HL-60 (cell line): ENCODE data around the gene RPF1.

Experiments
- DNase-seq, 2 experiments: peaks; one replicate each; pipeline ENCODE4 v3.0.0-alpha.2; 2010 to 2020; ENCODE audit warnings: low read depth in 1 of 2, low spot score in 1 of 2
- H3K27ac ChIP-seq: fragments of 250-450 bp; sonication (Bioruptor Pico); replicated peaks from 2 replicates; pipeline ENCODE4 v1.5.1; 2020; ENCODE audit warnings: mild to moderate bottlenecking, moderate library complexity
- H3K27me3 ChIP-seq: fragments of 250-450 bp; sonication (Bioruptor Pico); 2 replicates; pipeline ENCODE4 v1.5.1; 2021; ENCODE audit warnings: mild to moderate bottlenecking, moderate library complexity; ENCODE audit not compliant: insufficient read depth, poor library complexity, severe bottlenecking
- H3K4me3 ChIP-seq: replicated peaks from 2 replicates; pipeline ENCODE4 v1.5.1; 2011; ENCODE audit warnings: mild to moderate bottlenecking, control low read depth, low read length; ENCODE audit not compliant: insufficient read depth
- CTCF ChIP-seq: IDR thresholded peaks from one replicate; pipeline ENCODE4 v1.5.1; 2011; ENCODE audit warnings: low read length, control low read depth, inconsistent platforms; ENCODE audit not compliant: insufficient read depth
- GABPA ChIP-seq: IDR thresholded peaks from 2 replicates; pipeline ENCODE4 v1.6.1; 2012; ENCODE audit warnings: low read depth
- POLR2AphosphoS5 ChIP-seq: IDR thresholded peaks from 2 replicates; pipeline ENCODE4 v1.6.1; 2012; ENCODE audit warnings: low read depth
- SPI1 ChIP-seq: IDR thresholded peaks from 2 replicates; pipeline ENCODE4 v1.6.1; 2012; ENCODE audit warnings: low read depth, mild to moderate bottlenecking, borderline replicate concordance
- TF ChIP-seq, protein P1 (sequence below): IDR thresholded peaks from 2 replicates; pipeline ENCODE4 v1.6.1; 2012; ENCODE audit warnings: low read depth; ENCODE audit not compliant: insufficient replicate concordance

RPF1 gene

DNA sequence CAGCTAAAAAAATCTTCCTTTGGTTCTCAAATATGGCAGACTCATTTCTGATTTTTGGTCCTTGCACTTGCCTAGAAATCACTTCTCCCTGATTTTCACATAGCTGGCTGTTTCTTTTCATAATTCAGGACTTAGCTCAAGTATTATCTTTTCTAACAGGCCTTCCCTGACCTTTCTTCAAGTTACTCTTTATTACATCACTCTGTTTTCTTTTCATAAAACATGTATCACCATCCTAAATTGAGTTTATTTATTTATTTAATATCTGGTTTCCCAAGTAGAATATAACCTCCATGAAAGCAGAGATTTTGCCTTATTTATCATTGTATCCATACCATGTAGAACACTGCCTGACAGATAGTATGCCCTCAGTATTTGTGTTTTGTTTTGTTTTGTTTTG lies 45.5 kb downstream of the RPF1 start:
- Histone ChIP-seq H3K27ac (no peak overlapping the region), H3K4me3 (no peak overlapping the region), H3K27me3 (no peaks in the 10 kb centered on the region)
- DNase-seq: no peak
- TF ChIP-seq CTCF (no peak), SPI1 (no peak), POLR2AphosphoS5 (no peak), GABPA (no peak)
- TF ChIP-seq, protein P1, sequence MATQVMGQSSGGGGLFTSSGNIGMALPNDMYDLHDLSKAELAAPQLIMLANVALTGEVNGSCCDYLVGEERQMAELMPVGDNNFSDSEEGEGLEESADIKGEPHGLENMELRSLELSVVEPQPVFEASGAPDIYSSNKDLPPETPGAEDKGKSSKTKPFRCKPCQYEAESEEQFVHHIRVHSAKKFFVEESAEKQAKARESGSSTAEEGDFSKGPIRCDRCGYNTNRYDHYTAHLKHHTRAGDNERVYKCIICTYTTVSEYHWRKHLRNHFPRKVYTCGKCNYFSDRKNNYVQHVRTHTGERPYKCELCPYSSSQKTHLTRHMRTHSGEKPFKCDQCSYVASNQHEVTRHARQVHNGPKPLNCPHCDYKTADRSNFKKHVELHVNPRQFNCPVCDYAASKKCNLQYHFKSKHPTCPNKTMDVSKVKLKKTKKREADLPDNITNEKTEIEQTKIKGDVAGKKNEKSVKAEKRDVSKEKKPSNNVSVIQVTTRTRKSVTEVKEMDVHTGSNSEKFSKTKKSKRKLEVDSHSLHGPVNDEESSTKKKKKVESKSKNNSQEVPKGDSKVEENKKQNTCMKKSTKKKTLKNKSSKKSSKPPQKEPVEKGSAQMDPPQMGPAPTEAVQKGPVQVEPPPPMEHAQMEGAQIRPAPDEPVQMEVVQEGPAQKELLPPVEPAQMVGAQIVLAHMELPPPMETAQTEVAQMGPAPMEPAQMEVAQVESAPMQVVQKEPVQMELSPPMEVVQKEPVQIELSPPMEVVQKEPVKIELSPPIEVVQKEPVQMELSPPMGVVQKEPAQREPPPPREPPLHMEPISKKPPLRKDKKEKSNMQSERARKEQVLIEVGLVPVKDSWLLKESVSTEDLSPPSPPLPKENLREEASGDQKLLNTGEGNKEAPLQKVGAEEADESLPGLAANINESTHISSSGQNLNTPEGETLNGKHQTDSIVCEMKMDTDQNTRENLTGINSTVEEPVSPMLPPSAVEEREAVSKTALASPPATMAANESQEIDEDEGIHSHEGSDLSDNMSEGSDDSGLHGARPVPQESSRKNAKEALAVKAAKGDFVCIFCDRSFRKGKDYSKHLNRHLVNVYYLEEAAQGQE: no peak

GRCh38 chr1:84525779-84526178 lies 46.7 kb downstream of the RPF1 start:
- Histone ChIP-seq H3K4me3 (no peak overlapping the region), H3K27ac (no peak overlapping the region), H3K27me3 (no peaks in the 10 kb centered on the region)
- DNase-seq: no peak
- TF ChIP-seq GABPA (no peak), CTCF (no peak), POLR2AphosphoS5 (no peak)

GRCh38 chr1:84538599-84538998 lies 59.5 kb downstream of the RPF1 start:
- Histone ChIP-seq H3K4me3 (no peak overlapping the region), H3K27ac (no peak overlapping the region), H3K27me3 (no peaks in the 10 kb centered on the region)
- TF ChIP-seq, protein P1: no peak
- TF ChIP-seq GABPA: no peak
- DNase-seq: no peak

DNA sequence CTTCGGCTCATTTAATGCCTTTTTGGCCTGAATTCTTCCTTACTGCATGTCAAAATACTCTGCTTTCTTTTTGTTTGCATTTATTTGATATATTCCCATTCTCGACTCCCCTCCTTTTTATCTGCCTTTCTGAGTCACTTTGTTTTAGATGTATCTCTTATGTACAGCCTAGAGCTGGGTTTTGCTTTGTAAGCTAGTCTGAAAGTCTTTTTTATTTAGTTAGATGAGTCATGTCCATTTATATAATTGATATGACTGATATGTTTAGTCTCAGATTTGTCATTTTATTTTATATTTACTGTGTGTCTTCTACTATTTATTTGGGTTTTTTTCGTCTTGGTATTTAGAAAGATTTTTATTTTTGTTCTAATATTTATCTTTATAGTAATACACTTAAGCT lies 60.9 kb downstream of the RPF1 start:
- H3K4me3 ChIP-seq: no peak overlapping the region
- TF ChIP-seq GABPA (no peak), CTCF (no peak), POLR2AphosphoS5 (no peak), SPI1 (no peak)
- TF ChIP-seq, protein P1: no peak
- H3K27me3 ChIP-seq: no peaks in the 10 kb centered on the region
- no peak overlapping the region for H3K27ac ChIP-seq
- no peak for DNase-seq
